ENCODE measurements around the gene HIGD2A. TPM values are rescaled to one million over a fixed set of nuclear protein-coding genes. Genes with fewer than 3 reads are reported as not detected.
A peak's percentile ranks its signal among the peaks of the same experiment; 100 is the strongest.

Gene HIGD2A
- total and polyA plus RNA-seq, 4 donors = 18.4 to 127 (median 67.8) TPM

DNA sequence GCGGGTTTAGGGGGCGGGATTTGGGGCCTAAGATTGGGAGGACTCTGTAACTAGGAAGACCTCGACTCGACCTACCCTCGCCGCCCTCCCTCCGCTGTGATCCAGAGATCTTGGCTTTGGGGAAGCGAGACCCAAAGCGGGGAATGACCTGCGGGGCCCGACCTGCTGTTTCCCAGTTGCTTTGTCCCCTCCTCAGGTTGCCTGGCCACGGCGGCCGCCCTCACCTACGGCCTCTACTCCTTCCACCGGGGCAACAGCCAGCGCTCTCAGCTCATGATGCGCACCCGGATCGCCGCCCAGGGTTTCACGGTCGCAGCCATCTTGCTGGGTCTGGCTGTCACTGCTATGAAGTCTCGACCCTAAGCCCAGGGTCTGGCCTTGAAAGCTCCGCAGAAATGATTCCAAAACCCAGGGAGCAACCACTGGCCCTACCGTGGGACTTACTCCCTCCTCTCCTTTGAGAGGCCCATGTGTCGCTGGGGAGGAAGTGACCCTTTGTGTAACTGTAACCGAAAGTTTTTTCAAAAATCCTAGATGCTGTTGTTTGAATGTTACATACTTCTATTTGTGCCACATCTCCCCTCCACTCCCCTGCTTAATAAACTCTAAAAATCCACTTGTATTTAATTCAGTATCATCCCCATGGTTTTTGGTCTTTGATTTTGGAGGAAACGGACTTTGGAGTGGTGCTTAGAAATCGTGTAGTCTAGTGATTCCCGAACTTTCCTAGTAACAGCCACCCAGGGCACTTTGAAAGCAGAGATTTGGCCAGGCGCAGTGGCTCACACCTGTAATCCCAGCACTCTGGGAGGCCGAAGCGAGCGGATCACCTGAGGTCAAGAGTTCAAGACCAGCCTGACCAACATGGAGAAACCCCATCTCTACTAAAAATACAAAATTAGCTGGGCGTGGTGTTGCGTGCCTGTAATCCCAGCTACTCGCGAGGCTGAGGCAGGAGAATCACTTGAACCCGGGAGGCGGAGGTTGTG is 878 bp downstream of the HIGD2A start:
- H3K27ac ChIP-seq (ENCODE audit: low read depth in 1 of 2, low read length in 2 of 2) = peak overlapping the region; percentile 90 to 94
- 22% methylated on average over 41 of the region's 41 CpGs for WGBS
- peaks cover 5 to 26% (median 16%) of the 10 kb centered on the region in 4 donors for H3K4me1 ChIP-seq (ENCODE audit: control insufficient read depth in 4 of 4, insufficient read depth in 4 of 4, low read length in 3 of 4)
- H3K9ac ChIP-seq (ENCODE audit: low read depth in 1 of 2, low read length in 2 of 2) = peak overlapping the region; percentile 84 to 89
- no peaks in the 10 kb centered on the region for H3K27me3 ChIP-seq (ENCODE audit: control insufficient read depth in 4 of 4, insufficient read depth in 4 of 4, low read length in 3 of 4)
- no peak for DNase-seq (ENCODE audit: low spot score)
- peak in 1 of 2 donors; percentile 25 for TF ChIP-seq RXRA (IDR thresholded peaks at IDR 0.05)
- TF ChIP-seq JUND (IDR thresholded peaks at IDR 0.05) = peak in 1 of 2 donors; percentile 12
- peak; percentile 63 for TF ChIP-seq TAF1 (conservative IDR thresholded peaks at IDR 0.05)
- no peak for TF ChIP-seq HNF4G (IDR thresholded peaks at IDR 0.05)
- peak; percentile 5 to 60 for TF ChIP-seq HNF4A (conservative IDR thresholded peaks at IDR 0.05)
- peak; percentile 91 for TF ChIP-seq YY1 (IDR thresholded peaks at IDR 0.05)
- TF ChIP-seq FOXA2 (IDR thresholded peaks at IDR 0.05) = no peak
- TF ChIP-seq SP1 (IDR thresholded peaks at IDR 0.05) = peak; percentile 6
- TF ChIP-seq RAD21 (IDR thresholded peaks at IDR 0.05) = peak in 1 of 2 donors; percentile 39
- TF ChIP-seq, protein P1, sequence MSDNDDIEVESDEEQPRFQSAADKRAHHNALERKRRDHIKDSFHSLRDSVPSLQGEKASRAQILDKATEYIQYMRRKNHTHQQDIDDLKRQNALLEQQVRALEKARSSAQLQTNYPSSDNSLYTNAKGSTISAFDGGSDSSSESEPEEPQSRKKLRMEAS (IDR thresholded peaks at IDR 0.05) = no peak
- H3K9me3 ChIP-seq (ENCODE audit: control insufficient read depth in 4 of 4, low read length in 3 of 4) = no peaks in the 10 kb centered on the region
- H3K36me3 ChIP-seq (ENCODE audit: control insufficient read depth in 4 of 4, insufficient read depth in 3 of 4, low read depth in 1 of 4, low read length in 3 of 4) = peaks cover 5 to 23% (median 13%) of the 10 kb centered on the region in 4 donors
- peak overlapping the region; percentile 73 to 88 (median 86) for H3K4me3 ChIP-seq (ENCODE audit: low read depth in 1 of 3, low read length in 3 of 3)

DNA sequence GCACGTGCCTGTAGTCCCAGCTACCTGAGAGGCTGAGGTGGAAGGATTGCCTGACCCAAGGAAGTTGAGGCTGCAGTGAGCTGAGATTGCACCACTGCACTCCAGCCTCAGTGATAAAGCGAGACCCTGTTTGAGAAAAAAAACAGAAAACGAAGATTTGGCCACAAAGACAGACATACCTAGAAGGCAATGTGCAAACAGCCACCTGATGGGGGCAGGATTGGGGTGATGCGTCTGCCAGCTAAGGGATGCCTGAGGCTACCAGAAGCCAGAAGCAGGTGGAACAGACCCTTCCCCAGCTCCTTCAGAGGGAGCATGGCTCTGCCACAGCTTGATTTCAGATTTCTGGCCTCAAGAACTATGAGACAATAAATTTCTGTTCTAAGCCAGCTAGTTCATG is 2.9 kb downstream of the HIGD2A start:
- no peaks in the 10 kb centered on the region for H3K9me3 ChIP-seq (ENCODE audit: control insufficient read depth in 4 of 4, low read length in 3 of 4)
- peaks cover 0 to 14% (median 6%) of the 10 kb centered on the region in 4 donors for H3K36me3 ChIP-seq (ENCODE audit: control insufficient read depth in 4 of 4, insufficient read depth in 3 of 4, low read depth in 1 of 4, low read length in 3 of 4)
- H3K4me1 ChIP-seq (ENCODE audit: control insufficient read depth in 4 of 4, insufficient read depth in 4 of 4, low read length in 3 of 4) = peaks cover 5 to 23% (median 15%) of the 10 kb centered on the region in 4 donors
- H3K27me3 ChIP-seq (ENCODE audit: control insufficient read depth in 4 of 4, insufficient read depth in 4 of 4, low read length in 3 of 4) = no peaks in the 10 kb centered on the region
- H3K9ac ChIP-seq (ENCODE audit: low read depth in 1 of 2, low read length in 2 of 2) = no peak overlapping the region
- TF ChIP-seq, protein P1 (IDR thresholded peaks at IDR 0.05) = no peak
- no peak for TF ChIP-seq JUND (IDR thresholded peaks at IDR 0.05)
- TF ChIP-seq TAF1 (conservative IDR thresholded peaks at IDR 0.05) = no peak
- TF ChIP-seq RAD21 (IDR thresholded peaks at IDR 0.05) = no peak
- TF ChIP-seq RXRA (IDR thresholded peaks at IDR 0.05) = no peak
- TF ChIP-seq HNF4G (IDR thresholded peaks at IDR 0.05) = no peak
- TF ChIP-seq, protein P2, sequence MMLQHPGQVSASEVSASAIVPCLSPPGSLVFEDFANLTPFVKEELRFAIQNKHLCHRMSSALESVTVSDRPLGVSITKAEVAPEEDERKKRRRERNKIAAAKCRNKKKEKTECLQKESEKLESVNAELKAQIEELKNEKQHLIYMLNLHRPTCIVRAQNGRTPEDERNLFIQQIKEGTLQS (IDR thresholded peaks at IDR 0.05) = no peak
- TF ChIP-seq SP1 (IDR thresholded peaks at IDR 0.05) = no peak
- no peak for TF ChIP-seq EGR1 (IDR thresholded peaks at IDR 0.05; ENCODE audit: low read depth in 2 of 2)
- no peak for TF ChIP-seq YY1 (IDR thresholded peaks at IDR 0.05)
- TF ChIP-seq GABPA (IDR thresholded peaks at IDR 0.05 in 1 of 2, conservative IDR thresholded peaks at IDR 0.05 in 1 of 2) = no peak
- TF ChIP-seq, protein P3, sequence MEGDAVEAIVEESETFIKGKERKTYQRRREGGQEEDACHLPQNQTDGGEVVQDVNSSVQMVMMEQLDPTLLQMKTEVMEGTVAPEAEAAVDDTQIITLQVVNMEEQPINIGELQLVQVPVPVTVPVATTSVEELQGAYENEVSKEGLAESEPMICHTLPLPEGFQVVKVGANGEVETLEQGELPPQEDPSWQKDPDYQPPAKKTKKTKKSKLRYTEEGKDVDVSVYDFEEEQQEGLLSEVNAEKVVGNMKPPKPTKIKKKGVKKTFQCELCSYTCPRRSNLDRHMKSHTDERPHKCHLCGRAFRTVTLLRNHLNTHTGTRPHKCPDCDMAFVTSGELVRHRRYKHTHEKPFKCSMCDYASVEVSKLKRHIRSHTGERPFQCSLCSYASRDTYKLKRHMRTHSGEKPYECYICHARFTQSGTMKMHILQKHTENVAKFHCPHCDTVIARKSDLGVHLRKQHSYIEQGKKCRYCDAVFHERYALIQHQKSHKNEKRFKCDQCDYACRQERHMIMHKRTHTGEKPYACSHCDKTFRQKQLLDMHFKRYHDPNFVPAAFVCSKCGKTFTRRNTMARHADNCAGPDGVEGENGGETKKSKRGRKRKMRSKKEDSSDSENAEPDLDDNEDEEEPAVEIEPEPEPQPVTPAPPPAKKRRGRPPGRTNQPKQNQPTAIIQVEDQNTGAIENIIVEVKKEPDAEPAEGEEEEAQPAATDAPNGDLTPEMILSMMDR (IDR thresholded peaks at IDR 0.05; ENCODE audit: low read depth, low read length, missing input control) = no peak
- no peak for TF ChIP-seq NR2F2 (IDR thresholded peaks at IDR 0.05)
- TF ChIP-seq, protein P4, sequence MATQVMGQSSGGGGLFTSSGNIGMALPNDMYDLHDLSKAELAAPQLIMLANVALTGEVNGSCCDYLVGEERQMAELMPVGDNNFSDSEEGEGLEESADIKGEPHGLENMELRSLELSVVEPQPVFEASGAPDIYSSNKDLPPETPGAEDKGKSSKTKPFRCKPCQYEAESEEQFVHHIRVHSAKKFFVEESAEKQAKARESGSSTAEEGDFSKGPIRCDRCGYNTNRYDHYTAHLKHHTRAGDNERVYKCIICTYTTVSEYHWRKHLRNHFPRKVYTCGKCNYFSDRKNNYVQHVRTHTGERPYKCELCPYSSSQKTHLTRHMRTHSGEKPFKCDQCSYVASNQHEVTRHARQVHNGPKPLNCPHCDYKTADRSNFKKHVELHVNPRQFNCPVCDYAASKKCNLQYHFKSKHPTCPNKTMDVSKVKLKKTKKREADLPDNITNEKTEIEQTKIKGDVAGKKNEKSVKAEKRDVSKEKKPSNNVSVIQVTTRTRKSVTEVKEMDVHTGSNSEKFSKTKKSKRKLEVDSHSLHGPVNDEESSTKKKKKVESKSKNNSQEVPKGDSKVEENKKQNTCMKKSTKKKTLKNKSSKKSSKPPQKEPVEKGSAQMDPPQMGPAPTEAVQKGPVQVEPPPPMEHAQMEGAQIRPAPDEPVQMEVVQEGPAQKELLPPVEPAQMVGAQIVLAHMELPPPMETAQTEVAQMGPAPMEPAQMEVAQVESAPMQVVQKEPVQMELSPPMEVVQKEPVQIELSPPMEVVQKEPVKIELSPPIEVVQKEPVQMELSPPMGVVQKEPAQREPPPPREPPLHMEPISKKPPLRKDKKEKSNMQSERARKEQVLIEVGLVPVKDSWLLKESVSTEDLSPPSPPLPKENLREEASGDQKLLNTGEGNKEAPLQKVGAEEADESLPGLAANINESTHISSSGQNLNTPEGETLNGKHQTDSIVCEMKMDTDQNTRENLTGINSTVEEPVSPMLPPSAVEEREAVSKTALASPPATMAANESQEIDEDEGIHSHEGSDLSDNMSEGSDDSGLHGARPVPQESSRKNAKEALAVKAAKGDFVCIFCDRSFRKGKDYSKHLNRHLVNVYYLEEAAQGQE (IDR thresholded peaks at IDR 0.05) = no peak
- TF ChIP-seq, protein P5, sequence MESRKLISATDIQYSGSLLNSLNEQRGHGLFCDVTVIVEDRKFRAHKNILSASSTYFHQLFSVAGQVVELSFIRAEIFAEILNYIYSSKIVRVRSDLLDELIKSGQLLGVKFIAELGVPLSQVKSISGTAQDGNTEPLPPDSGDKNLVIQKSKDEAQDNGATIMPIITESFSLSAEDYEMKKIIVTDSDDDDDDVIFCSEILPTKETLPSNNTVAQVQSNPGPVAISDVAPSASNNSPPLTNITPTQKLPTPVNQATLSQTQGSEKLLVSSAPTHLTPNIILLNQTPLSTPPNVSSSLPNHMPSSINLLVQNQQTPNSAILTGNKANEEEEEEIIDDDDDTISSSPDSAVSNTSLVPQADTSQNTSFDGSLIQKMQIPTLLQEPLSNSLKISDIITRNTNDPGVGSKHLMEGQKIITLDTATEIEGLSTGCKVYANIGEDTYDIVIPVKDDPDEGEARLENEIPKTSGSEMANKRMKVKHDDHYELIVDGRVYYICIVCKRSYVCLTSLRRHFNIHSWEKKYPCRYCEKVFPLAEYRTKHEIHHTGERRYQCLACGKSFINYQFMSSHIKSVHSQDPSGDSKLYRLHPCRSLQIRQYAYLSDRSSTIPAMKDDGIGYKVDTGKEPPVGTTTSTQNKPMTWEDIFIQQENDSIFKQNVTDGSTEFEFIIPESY (IDR thresholded peaks at IDR 0.05) = no peak
- no peak for TF ChIP-seq FOXA2 (IDR thresholded peaks at IDR 0.05)
- no peak for TF ChIP-seq FOXA1 (IDR thresholded peaks at IDR 0.05)
- TF ChIP-seq HNF4A (conservative IDR thresholded peaks at IDR 0.05) = no peak
- 95% methylated on average over 4 of the region's 4 CpGs for WGBS
- no peak overlapping the region for H3K4me3 ChIP-seq (ENCODE audit: low read depth in 1 of 3, low read length in 3 of 3)
- DNase-seq (ENCODE audit: low spot score) = no peak
- no peak overlapping the region for H3K27ac ChIP-seq (ENCODE audit: low read depth in 1 of 2, low read length in 2 of 2)

All from liver (tissue), 9 donors.